ENCODE measurements around the gene ANXA8. TPM values are rescaled to one million over a fixed set of nuclear protein-coding genes. Genes with fewer than 3 reads are reported as not detected.
"Not testable (repeated sequence)": the region's sequence is repeated elsewhere in the genome, so short reads cannot be mapped to it uniquely, and the experiment has no call there.

Gene ANXA8
- total RNA-seq, 3 donors from 2014 or later (not counting 1 experiment from before 2014, with no cell fraction given) = not detected

GRCh38 chr10:47472647-47473046 is 11.3 kb downstream of the ANXA8 start:
- H3K4me3 Mint-ChIP-seq; H3K4me1 Mint-ChIP-seq; intact Hi-C loops (cut with micrococcal nuclease); H3K9me3 Mint-ChIP-seq; H3K27me3 Mint-ChIP-seq (ENCODE audit: low read depth in 2 of 2); H3K36me3 ChIP-seq (ENCODE audit: control insufficient read depth, insufficient read depth, low read length); H3K4me3 ChIP-seq (ENCODE audit: low read length); DNase-seq; H3K4me1 ChIP-seq (ENCODE audit: control insufficient read depth, insufficient read depth, low read length); H3K27ac Mint-ChIP-seq; H3K9me3 ChIP-seq (ENCODE audit: control insufficient read depth, insufficient read depth, low read length); H3K36me3 Mint-ChIP-seq; H3K27me3 ChIP-seq (ENCODE audit: control insufficient read depth, insufficient read depth, low read length); H3K27ac ChIP-seq (ENCODE audit: low read length): not testable (repeated sequence)
- peak in 1 of 3 donors; percentile 30 for ATAC-seq
- no CpG with 5 or more reads among the region's 3 CpGs for WGBS (ENCODE audit: insufficient coverage)

GRCh38 chr10:47472072-47472471 is 11.8 kb downstream of the ANXA8 start:
- H3K36me3 ChIP-seq (ENCODE audit: control insufficient read depth, insufficient read depth, low read length); H3K36me3 Mint-ChIP-seq; H3K27ac ChIP-seq (ENCODE audit: low read length); DNase-seq; H3K9me3 ChIP-seq (ENCODE audit: control insufficient read depth, insufficient read depth, low read length); ATAC-seq; H3K4me3 ChIP-seq (ENCODE audit: low read length); H3K27me3 ChIP-seq (ENCODE audit: control insufficient read depth, insufficient read depth, low read length); H3K27ac Mint-ChIP-seq; H3K4me1 ChIP-seq (ENCODE audit: control insufficient read depth, insufficient read depth, low read length); H3K9me3 Mint-ChIP-seq; H3K4me3 Mint-ChIP-seq; intact Hi-C loops (cut with micrococcal nuclease); H3K27me3 Mint-ChIP-seq (ENCODE audit: low read depth in 2 of 2); H3K4me1 Mint-ChIP-seq: not testable (repeated sequence)
- no CpG with 5 or more reads among the region's 5 CpGs for WGBS (ENCODE audit: insufficient coverage)

GRCh38 chr10:47468731-47469528 is 15.0 kb downstream of the ANXA8 start:
- H3K36me3 ChIP-seq (ENCODE audit: control insufficient read depth, insufficient read depth, low read length); H3K27ac ChIP-seq (ENCODE audit: low read length); H3K4me3 Mint-ChIP-seq; intact Hi-C loops (cut with micrococcal nuclease); H3K4me1 ChIP-seq (ENCODE audit: control insufficient read depth, insufficient read depth, low read length); ATAC-seq; H3K36me3 Mint-ChIP-seq; H3K4me1 Mint-ChIP-seq; H3K27ac Mint-ChIP-seq; H3K4me3 ChIP-seq (ENCODE audit: low read length); H3K27me3 Mint-ChIP-seq (ENCODE audit: low read depth in 2 of 2); H3K9me3 ChIP-seq (ENCODE audit: control insufficient read depth, insufficient read depth, low read length); DNase-seq; H3K9me3 Mint-ChIP-seq; H3K27me3 ChIP-seq (ENCODE audit: control insufficient read depth, insufficient read depth, low read length): not testable (repeated sequence)
- 89% methylated on average over 10 of the region's 20 CpGs for WGBS (ENCODE audit: insufficient coverage)

- H3K4me3 ChIP-seq (ENCODE audit: low read length); H3K36me3 ChIP-seq (ENCODE audit: control insufficient read depth, insufficient read depth, low read length); H3K27ac ChIP-seq (ENCODE audit: low read length); H3K27me3 ChIP-seq (ENCODE audit: control insufficient read depth, insufficient read depth, low read length); H3K4me1 ChIP-seq (ENCODE audit: control insufficient read depth, insufficient read depth, low read length); H3K4me1 Mint-ChIP-seq; intact Hi-C loops (cut with micrococcal nuclease); H3K27me3 Mint-ChIP-seq (ENCODE audit: low read depth in 2 of 2); H3K36me3 Mint-ChIP-seq; H3K9me3 ChIP-seq (ENCODE audit: control insufficient read depth, insufficient read depth, low read length); DNase-seq; ATAC-seq; H3K9me3 Mint-ChIP-seq; H3K4me3 Mint-ChIP-seq; H3K27ac Mint-ChIP-seq: not testable (repeated sequence)
- 91% methylated on average over 4 of the region's 7 CpGs for WGBS (ENCODE audit: insufficient coverage)
Measured at GRCh38 chr10:47467957-47468356, 16.0 kb downstream of the ANXA8 start.

- H3K27me3 Mint-ChIP-seq (ENCODE audit: low read depth in 2 of 2); ATAC-seq; DNase-seq; H3K4me3 Mint-ChIP-seq; H3K27ac Mint-ChIP-seq; H3K9me3 ChIP-seq (ENCODE audit: control insufficient read depth, insufficient read depth, low read length); intact Hi-C loops (cut with micrococcal nuclease); H3K27ac ChIP-seq (ENCODE audit: low read length); H3K27me3 ChIP-seq (ENCODE audit: control insufficient read depth, insufficient read depth, low read length); H3K36me3 Mint-ChIP-seq; H3K4me3 ChIP-seq (ENCODE audit: low read length); H3K4me1 ChIP-seq (ENCODE audit: control insufficient read depth, insufficient read depth, low read length); H3K9me3 Mint-ChIP-seq; H3K36me3 ChIP-seq (ENCODE audit: control insufficient read depth, insufficient read depth, low read length); H3K4me1 Mint-ChIP-seq: not testable (repeated sequence)
- WGBS (ENCODE audit: insufficient coverage) = 95% methylated on average over 4 of the region's 5 CpGs
Measured at GRCh38 chr10:47467458-47467857, 16.5 kb downstream of the ANXA8 start.

GRCh38 chr10:47465216-47465917 is 18.5 kb downstream of the ANXA8 start:
- not testable (repeated sequence) for H3K27me3 Mint-ChIP-seq (ENCODE audit: low read depth in 2 of 2)

GRCh38 chr10:47462577-47463358 is 21.1 kb downstream of the ANXA8 start:
- ATAC-seq; H3K4me3 ChIP-seq (ENCODE audit: low read length); H3K36me3 ChIP-seq (ENCODE audit: control insufficient read depth, insufficient read depth, low read length); H3K4me1 ChIP-seq (ENCODE audit: control insufficient read depth, insufficient read depth, low read length); H3K4me1 Mint-ChIP-seq; H3K27me3 ChIP-seq (ENCODE audit: control insufficient read depth, insufficient read depth, low read length); H3K27ac Mint-ChIP-seq; H3K9me3 ChIP-seq (ENCODE audit: control insufficient read depth, insufficient read depth, low read length); H3K36me3 Mint-ChIP-seq; H3K27ac ChIP-seq (ENCODE audit: low read length); H3K9me3 Mint-ChIP-seq; H3K4me3 Mint-ChIP-seq; DNase-seq; intact Hi-C loops (cut with micrococcal nuclease); H3K27me3 Mint-ChIP-seq (ENCODE audit: low read depth in 2 of 2): not testable (repeated sequence)
- WGBS (ENCODE audit: insufficient coverage) = no CpG with 5 or more reads among the region's 9 CpGs

More at GRCh38 chr10:47465216-47465917, 18.5 kb downstream of the ANXA8 start:
- H3K36me3 Mint-ChIP-seq; intact Hi-C loops (cut with micrococcal nuclease); H3K4me3 ChIP-seq (ENCODE audit: low read length); H3K27me3 ChIP-seq (ENCODE audit: control insufficient read depth, insufficient read depth, low read length); H3K27ac ChIP-seq (ENCODE audit: low read length); H3K36me3 ChIP-seq (ENCODE audit: control insufficient read depth, insufficient read depth, low read length); ATAC-seq; H3K4me3 Mint-ChIP-seq; H3K27ac Mint-ChIP-seq; H3K4me1 ChIP-seq (ENCODE audit: control insufficient read depth, insufficient read depth, low read length); H3K4me1 Mint-ChIP-seq; H3K9me3 ChIP-seq (ENCODE audit: control insufficient read depth, insufficient read depth, low read length); DNase-seq; H3K9me3 Mint-ChIP-seq: not testable (repeated sequence)
- 79% methylated on average over 8 of the region's 14 CpGs for WGBS (ENCODE audit: insufficient coverage)
